Mesothelial cell of epicardium (in vitro differentiated cells): Measurements from ENCODE around the gene ARPC1B. TPM values are rescaled to one million over a fixed set of nuclear protein-coding genes. Genes with fewer than 3 reads are reported as not detected.
A peak's percentile ranks its signal among the peaks of the same experiment; 100 is the strongest.
"Not testable (repeated sequence)": the region's sequence is repeated elsewhere in the genome, so short reads cannot be mapped to it uniquely, and the experiment has no call there.

Experiments
- DNase-seq, 2 experiments: peaks; one replicate each; pipeline ENCODE4 v3.0.0; 2021; ENCODE audit warnings: low spot score in 2 of 2; ENCODE audit not compliant: unreplicated experiment in 2 of 2
- H3K27ac Mint-ChIP-seq: 2 replicates; pipeline ENCODE4 v1.8.0; 2021; ENCODE audit warnings: mixed read lengths
- H3K27me3 Mint-ChIP-seq: 2 replicates; pipeline ENCODE4 v1.8.0; 2021; ENCODE audit warnings: low read depth, mixed read lengths
- H3K36me3 Mint-ChIP-seq: 2 replicates; pipeline ENCODE4 v1.8.0; 2021; ENCODE audit warnings: mixed read lengths
- H3K4me1 Mint-ChIP-seq: 2 replicates; pipeline ENCODE4 v1.8.0; 2021; ENCODE audit warnings: mixed read lengths
- H3K4me3 Mint-ChIP-seq: 2 replicates; pipeline ENCODE4 v1.8.0; 2021; ENCODE audit warnings: mild to moderate bottlenecking, moderate library complexity, mixed read lengths
- H3K9me3 Mint-ChIP-seq: 2 replicates; pipeline ENCODE4 v1.8.0; 2021; ENCODE audit warnings: mixed read lengths
- CTCF ChIP-seq: fragments of 200-600 bp; sonication (generic); IDR thresholded peaks from one replicate; pipeline ENCODE4 v1.5.0; 2021; ENCODE audit warnings: antibody characterized with exemption; ENCODE audit not compliant: unreplicated experiment
- total RNA-seq: library from RNA; stranded (reverse); gene quantifications from 3 replicates; pipeline ENCODE4 v1.2.1, GENCODE V29; 2021

The ARPC1B gene
- total RNA-seq, 1 donor from 2014 or later, result 32.5 TPM

- TF ChIP-seq CTCF, result no peak
- no peak overlapping the region for H3K4me3 Mint-ChIP-seq
- H3K9me3 Mint-ChIP-seq, result no peaks in the 10 kb centered on the region
- H3K27me3 Mint-ChIP-seq, result no peaks in the 10 kb centered on the region
- H3K27ac Mint-ChIP-seq, result no peak overlapping the region
- H3K36me3 Mint-ChIP-seq, result peaks cover 37% of the 10 kb centered on the region
- H3K4me1 Mint-ChIP-seq, result no peaks in the 10 kb centered on the region
- no peak for DNase-seq
Measured at GRCh38 chr7:99355098-99355497, 19.4 kb upstream of the ARPC1B start.

GRCh38 chr7:99357701-99358490 lies 16.6 kb upstream of the ARPC1B start:
- Mint-ChIP-seq H3K27me3 (no peaks in the 10 kb centered on the region), H3K9me3 (no peaks in the 10 kb centered on the region), H3K27ac (no peak overlapping the region), H3K4me3 (no peak overlapping the region), H3K36me3 (peaks cover 36% of the 10 kb centered on the region), H3K4me1 (no peaks in the 10 kb centered on the region)
- TF ChIP-seq CTCF, result no peak
- no peak for DNase-seq

- not testable (repeated sequence) for H3K27me3 Mint-ChIP-seq, H3K4me3 Mint-ChIP-seq, H3K4me1 Mint-ChIP-seq, DNase-seq, H3K27ac Mint-ChIP-seq, H3K9me3 Mint-ChIP-seq
- peaks cover 37% of the 10 kb centered on the region for H3K36me3 Mint-ChIP-seq
Measured at GRCh38 chr7:99358521-99358920, 16.0 kb upstream of the ARPC1B start.

GRCh38 chr7:99359465-99360154 lies 14.9 kb upstream of the ARPC1B start:
- Mint-ChIP-seq H3K9me3 (no peaks in the 10 kb centered on the region), H3K27me3 (no peaks in the 10 kb centered on the region), H3K27ac (no peak overlapping the region), H3K36me3 (peaks cover 35% of the 10 kb centered on the region), H3K4me3 (no peak overlapping the region), H3K4me1 (no peaks in the 10 kb centered on the region)
- TF ChIP-seq CTCF, result no peak
- no peak for DNase-seq

- Mint-ChIP-seq H3K27me3 (no peaks in the 10 kb centered on the region), H3K4me1 (peaks cover 12% of the 10 kb centered on the region), H3K27ac (peak overlapping the region; percentile 67), H3K9me3 (no peaks in the 10 kb centered on the region), H3K36me3 (peaks cover 25% of the 10 kb centered on the region), H3K4me3 (no peak overlapping the region)
- TF ChIP-seq CTCF, result no peak
- no peak for DNase-seq
Measured at GRCh38 chr7:99362801-99363200, 11.7 kb upstream of the ARPC1B start.

GRCh38 chr7:99363286-99363685 lies 11.2 kb upstream of the ARPC1B start:
- no peak for DNase-seq
- Mint-ChIP-seq H3K9me3 (no peaks in the 10 kb centered on the region), H3K27me3 (no peaks in the 10 kb centered on the region), H3K4me3 (no peak overlapping the region), H3K4me1 (peaks cover 12% of the 10 kb centered on the region), H3K36me3 (peaks cover 21% of the 10 kb centered on the region), H3K27ac (peak overlapping the region; percentile 67)
- TF ChIP-seq CTCF, result no peak
